ENCODE data around the gene AIP.

- TF ChIP-seq IRF2 (CRISPR knock-in tag; IDR thresholded peaks at IDR 0.05) (no peak), TCF7 (IDR thresholded peaks at IDR 0.05; ENCODE audit: borderline replicate concordance) (no peak), MXD1 (CRISPR knock-in tag; IDR thresholded peaks at IDR 0.05; ENCODE audit: borderline replicate concordance, poor library complexity, severe bottlenecking) (no peak), FOXM1 (IDR thresholded peaks at IDR 0.05; ENCODE audit: low read depth) (no peak), FOXM1 (CRISPR knock-in tag; IDR thresholded peaks at IDR 0.05; ENCODE audit: low read depth) (no peak)
These were observed 13.4 kb upstream of the AIP start for GRCh38 chr11:67469508-67469811.

Measured in K562 (cell line).